HL-60 (cell line): ENCODE results near the gene DEUP1.

Source experiments
- CTCF ChIP-seq: IDR thresholded peaks from one replicate; pipeline ENCODE4 v1.5.1; 2011; ENCODE audit warnings: low read length, control low read depth, inconsistent platforms; ENCODE audit not compliant: insufficient read depth
- POLR2AphosphoS5 ChIP-seq: IDR thresholded peaks from 2 replicates; pipeline ENCODE4 v1.6.1; 2012; ENCODE audit warnings: low read depth

- TF ChIP-seq CTCF, result no peak
- TF ChIP-seq POLR2AphosphoS5, result no peak
Measured at GRCh38 chr11:93487032-93487483, 156.5 kb downstream of the DEUP1 start.
